Stimulated activated CD4-positive, alpha-beta T cell treated with anti-CD3 and anti-CD28 coated beads, Interleukin-1b, Interleukin-23, amount 100 ng/mL, for 24 hours (primary cell): ENCODE data around the gene LAMA2.

Source experiments
- DNase-seq, 4 experiments: peaks; one replicate each; pipeline ENCODE4 v3.0.0-alpha.2; 2020; ENCODE audit warnings: low read depth in 4 of 4, low spot score in 1 of 4

LAMA2 gene

DNA sequence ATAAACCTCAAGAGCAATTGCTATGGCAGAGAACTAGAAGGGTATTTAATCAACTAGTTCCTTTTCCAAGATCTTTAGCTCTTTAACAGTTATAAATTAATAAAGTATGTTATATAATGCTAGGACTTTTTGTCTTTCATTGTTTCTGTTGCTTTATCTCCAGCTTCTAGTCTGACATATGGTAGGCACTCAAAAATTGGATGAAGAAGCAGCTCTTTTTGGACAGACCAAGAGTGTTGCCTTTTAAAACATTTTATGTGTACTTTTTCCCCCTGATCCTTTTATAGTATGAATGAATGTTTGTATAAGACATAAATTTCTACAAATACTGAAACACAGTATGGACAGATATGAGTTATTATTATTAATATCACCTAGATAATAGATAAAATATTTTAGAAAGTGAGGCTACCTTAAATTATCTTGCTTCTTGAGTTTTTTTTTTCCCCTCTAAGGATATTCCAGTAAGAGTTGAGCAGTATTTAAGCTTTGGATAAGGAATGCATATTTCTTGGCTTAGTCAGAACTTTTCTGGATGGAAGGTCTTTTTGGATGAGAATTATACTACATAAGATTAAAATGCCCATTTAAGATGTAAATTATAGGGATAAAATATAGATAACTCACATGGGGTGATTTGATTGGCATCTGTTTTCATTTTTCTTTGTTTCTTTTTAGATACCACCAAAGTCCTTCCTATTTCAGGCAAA is 16.6 kb downstream of the LAMA2 start:
- no peak for DNase-seq

DNA sequence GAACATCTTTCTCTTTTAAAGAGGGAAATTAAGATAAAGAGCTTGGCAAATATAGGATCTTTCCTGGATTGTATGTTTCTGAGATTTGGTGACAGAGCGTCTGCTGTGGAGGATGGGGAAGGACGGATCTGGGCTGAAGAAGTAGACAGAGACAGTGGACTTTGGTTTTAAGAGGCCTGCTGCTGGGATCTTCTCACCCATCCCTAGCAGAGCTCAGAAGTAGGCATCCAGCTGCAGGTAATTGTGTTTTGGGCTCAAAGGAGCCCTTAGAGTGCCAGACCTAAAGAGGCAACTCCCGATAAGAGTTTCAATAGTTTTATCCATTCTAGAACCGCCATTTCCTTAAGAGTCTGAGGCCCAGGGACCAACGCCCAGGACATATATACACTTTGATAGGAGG is 20.8 kb downstream of the LAMA2 start:
- DNase-seq, result no peak

DNA sequence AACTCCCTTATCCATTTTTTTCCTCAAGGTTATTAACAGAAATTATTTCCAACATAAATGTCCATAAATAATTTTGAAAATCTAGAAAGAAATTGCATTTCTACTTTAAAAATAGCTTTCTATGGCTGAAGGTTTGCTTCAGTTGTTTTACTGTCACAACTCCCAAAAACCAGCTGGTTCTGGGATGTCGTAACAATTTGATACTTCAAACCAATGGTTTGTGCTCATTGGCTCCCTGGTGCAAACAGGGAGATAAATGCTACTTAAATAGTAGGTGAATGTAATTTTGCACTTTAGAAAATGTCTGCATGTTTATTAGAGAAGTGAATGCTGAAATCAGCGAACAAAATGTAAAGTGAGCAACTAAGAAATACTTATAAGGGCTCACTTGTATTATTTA is 31.1 kb downstream of the LAMA2 start:
- DNase-seq, result no peak

DNA sequence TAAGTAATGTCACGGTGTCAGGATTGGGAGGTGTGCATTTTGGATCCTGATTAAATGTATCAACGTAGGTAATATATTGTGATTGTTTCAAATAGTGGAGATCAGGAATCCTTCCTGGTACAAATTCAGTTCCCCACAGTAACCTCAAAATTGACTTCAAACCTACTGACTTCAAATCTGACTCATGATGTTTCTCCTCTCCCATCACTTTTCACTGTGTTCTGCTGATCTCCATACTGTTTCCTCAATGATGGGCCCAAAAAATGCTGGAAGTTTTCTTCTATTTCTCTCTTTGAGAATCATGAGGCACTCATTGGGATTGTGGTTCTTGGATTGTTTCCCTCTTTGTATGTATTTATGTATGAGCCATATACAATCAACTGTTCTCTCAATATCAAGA is 35.9 kb downstream of the LAMA2 start:
- no peak for DNase-seq

DNA sequence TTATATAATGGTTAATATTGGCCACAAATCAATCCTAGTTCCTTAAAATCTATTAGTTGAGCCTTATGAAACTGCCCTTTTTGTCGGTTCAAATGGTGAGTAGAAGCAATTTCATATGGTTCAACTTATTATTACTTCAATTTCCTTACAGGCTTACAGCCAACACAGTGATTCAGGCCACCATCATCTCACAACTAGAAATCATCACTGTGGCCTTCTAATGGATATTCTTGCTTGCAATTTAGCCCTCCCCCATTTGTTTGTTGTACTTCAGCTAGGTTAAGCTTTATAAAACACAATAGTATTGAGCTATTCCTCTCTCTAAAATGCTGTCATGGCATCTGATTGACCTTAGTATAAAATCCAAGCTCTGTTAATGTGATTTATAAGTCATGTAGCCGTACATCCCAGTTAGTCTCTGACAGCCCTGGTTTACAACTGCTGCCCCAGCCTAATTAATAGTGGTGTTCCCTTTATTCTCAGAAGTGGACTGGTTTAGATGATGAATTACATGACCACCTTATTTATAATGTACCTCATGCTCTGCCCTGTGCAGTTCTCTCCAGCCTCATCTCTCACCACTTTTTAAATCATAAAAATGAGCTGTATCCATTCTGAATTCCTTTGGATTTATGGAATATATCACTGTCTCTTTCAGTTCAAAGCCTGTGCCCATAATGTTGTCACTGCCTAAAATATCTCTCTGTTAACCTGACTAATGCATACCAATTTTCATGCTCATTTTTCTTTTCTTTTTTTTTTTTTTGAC is 36.7 kb downstream of the LAMA2 start:
- DNase-seq, result no peak

DNA sequence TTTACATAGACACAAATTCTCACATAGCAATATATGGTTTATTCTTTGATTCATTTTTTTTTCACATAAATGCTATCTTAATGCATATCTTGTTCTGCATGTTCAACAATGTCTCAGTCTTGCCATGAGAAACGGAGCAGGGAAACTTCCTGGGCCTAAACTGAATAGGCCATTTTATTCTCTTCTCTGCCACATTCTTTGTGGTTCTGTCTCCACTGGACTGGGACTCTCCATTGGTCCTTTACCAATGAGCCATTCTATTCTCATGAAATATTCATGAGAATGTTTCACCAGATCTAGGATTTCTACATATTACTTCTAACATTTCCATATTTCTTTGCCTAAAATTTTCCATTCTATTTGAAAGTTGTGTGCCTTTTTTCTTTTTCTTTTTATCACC is 42.8 kb downstream of the LAMA2 start:
- DNase-seq, result no peak

DNA sequence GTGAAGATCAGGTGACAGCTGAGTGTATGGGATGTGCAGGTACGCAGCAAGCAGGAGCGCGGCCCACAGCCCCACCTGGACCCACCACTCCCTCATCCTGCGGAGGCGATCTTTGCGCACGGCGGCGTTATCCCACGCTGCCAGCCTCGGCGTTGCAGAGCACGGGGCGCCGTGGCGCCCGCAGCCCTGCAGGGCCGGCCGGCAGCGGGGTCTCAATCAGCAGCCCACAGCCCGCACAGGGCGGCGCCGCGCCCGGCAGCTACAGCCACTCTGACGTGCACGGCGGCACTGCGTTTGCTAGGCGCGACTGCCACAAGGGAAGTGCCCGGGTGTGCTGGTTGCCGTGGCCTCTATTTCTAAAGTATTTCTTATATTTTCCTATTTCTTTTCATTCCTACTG is 46.9 kb downstream of the LAMA2 start:
- no peak for DNase-seq

DNA sequence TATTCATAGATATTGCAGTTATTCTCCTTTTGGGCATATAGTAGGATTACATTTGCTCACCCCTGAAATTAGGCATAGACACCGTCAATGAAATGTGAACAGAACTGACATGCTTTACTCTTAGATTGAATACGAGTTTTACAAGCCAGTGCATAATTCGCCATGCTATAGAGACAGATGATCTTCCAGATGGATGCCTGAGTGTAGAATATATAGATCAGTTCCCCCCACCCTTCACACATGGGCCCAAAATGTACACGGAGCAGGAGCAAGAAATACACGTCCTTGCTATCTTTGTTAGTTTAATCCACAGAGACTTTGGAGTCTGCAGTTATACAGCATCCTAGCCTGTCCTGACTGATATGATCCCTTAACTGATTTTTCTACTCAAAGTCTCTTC is 47.4 kb downstream of the LAMA2 start:
- DNase-seq, result no peak

DNA sequence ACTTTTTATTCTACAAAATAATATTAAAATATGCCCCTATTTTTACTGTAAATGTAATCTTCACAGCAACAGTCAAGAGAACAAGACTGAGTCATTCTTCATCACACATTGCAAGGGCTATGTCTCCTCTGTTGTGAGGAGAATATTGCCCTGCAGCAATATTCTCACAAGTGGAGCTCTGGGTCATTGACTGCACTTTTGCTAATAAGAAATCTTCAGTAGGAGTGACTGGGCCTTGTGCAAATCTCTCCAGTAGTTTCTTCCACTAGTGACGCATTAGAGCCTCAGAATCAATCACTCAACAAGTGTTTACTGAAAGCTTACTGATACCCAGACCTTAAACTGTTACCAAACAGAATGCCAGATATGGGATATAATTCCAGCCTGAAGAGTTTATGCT is 49.1 kb downstream of the LAMA2 start:
- no peak for DNase-seq

DNA sequence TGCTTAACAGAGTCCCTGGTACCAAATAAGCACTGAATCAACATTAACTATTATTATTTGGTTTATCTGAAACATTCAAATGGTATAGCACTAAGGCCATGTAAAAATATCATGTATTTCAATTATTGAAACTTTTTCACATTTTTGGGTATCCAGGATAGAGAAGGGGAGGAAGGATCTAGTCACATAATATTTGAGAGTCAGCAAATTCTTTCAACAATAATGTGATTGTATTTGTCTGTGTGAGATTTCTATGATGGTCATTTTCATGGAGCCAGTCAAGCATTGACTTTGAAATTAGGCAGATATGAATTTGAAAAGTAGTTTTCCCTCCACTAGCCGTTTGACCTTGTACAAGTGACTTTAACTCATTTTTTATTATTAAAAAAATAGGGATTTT is 67.9 kb downstream of the LAMA2 start:
- DNase-seq, result no peak

DNA sequence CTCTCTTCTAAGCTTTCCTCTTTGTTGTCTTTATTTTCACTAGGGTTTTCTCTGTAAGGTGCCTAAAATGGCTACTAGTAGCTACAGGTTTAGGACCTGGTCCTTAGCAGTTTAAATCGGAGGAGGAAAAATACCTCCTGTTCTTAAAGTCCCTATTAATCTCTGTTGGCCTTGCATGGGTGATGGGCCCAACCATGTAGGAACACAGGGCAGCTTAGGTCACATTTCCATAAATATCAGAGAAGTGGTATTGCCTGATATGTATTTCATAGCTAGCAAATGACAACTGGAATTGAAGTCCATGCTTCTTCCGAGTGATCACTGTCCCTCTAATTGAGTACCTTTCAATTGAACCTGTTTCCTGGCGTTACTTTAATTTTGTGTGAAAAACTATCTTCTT is 70.0 kb downstream of the LAMA2 start:
- no peak for DNase-seq

DNA sequence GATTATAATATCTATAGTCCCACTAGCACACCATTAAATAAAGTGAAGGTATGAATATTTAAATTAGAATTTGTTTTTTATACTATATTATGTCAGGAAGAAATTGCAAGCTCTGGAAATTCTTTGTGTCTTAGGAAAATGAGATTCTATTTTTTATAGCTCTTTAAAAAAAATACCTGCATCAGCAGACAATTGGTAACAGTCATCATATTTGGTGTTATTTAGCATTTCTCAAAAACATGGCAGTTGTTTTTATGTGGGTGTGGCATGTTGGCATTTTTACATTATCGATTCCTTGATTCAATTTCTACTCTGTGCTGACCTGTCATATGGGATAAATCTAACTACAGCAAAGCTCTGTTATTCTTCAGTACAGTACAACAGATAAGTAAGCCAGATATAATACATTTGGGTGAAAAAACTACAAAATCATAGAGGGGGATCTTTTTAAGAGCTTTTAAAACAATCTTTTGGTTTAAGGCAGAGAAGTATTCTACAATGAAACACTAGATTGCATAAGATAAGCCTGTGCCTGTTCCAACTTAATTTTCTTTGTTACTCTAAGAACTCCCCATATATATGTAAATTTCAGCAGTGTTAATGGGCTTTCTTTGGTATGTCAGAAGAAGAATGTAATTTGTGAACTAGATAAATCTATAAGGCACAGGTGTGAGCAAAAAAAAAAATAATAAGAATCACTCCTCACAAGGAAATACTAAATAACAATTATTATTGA is 71.5 kb downstream of the LAMA2 start:
- DNase-seq, result no peak

DNA sequence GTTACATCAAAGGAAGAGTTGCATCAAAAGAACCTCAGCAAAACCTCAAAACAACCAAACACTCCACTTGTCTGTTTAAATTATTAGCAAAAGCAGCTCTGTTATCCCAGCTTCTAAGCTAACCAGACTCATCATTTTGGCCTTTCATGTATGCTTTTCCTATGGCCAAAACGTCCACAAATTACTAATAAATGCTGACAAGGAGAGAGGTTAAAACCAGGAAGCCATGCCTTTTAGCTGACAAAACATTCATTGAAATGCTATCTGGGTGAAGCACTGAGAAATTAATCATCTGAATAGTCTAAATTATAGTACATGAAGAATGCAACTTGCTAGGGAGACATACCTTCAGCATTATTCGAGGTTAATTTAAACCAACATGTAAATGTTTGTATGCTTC is 80.6 kb downstream of the LAMA2 start:
- DNase-seq, result no peak

DNA sequence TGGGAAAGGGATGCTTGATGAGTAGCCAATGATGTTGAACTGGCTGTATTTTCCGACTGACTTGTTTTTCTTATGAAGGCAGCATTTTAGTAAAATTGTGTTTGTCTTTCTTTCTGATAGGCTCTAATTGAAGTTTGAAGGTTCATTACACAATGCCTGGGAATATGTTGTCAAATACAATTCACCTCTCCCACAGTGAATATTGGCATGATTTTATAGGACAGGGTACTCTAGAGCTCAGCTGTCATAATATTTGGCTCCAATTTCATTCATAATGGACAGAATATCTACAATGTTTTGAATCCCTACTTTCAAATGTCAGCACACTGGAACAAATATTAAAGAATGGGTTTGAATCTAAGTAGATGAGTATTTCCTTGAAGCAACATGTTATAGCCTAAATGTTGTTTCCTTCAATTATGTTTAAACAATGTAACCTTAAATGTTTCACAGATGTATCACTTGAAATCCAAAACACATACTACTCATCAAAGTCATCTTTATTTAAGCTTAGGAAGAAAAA is 81.4 kb downstream of the LAMA2 start:
- no peak for DNase-seq

DNA sequence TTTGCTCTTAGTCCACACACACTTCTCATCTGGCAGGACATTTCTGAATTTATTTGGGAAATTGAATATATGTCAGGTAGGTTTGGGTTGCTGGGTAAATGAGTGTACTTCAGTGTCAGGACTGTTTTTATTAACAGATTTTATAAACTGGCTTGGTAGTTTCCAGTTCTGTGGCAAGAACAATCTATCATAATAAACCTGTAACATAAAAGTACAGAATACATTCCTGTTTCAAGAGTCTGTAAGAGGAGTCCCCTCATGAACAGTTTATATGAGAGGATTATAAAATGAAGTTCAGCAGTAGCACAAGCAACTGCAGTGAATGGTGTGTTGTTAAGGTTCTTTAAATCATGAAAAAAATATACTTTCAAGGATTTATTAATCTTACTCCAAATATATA is 81.8 kb downstream of the LAMA2 start:
- DNase-seq, result no peak

DNA sequence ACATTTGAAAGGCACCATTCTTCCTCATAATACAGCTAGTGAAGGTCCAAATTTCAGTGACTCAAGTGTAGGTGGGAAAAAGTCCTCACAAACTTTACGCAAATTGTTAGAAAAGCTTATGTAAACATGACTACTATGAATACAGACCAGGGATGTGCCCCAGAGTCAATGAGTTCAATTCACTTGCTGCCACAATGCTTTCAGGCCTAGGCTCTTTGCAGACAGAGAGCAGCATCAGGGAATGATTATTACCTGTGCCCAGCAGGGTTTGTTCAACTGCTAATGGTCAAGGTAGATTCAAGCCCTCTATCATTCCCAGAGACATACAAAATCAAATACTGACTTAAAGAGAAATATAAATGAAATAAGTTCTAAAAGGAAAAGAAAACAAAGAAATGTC is 84.0 kb downstream of the LAMA2 start:
- no peak for DNase-seq

DNA sequence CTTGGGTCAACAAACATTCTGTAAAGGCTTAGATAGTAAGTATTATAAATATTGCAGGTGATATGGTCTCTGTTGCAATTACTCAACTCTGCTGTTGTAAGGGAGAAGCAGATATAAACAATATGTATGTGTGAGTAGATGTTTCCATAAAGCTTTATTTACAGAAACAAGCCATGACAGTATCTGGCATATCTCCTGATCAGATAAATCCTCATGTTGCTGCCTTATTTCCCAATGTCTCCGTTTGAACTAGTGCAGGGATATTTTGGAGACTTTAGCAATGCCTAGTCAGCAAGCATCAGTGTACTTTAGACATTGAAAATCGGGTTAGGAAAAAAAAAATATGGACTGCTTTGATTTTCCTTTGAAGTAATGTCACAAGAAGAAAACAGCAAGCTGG is 96.1 kb downstream of the LAMA2 start:
- no peak for DNase-seq

DNA sequence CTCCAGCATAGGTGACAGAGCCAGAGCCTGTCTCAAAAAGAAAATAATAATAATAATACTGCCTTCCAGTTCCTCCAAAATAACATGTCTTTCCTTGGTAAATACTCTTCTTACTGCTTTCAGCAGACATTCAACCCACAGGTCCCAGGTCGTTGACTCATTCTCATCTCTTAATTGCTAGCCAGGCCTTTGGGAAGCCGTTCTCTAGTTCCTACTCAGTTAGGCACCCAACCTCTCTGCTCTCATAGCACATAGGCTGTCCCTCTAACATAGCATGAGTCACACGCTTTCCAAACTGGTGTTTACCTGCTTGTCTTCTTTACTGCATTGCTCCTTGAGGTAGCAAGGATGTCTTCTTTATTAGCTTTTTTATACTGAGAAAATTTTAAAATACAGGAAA is 98.8 kb downstream of the LAMA2 start:
- no peak for DNase-seq

DNA sequence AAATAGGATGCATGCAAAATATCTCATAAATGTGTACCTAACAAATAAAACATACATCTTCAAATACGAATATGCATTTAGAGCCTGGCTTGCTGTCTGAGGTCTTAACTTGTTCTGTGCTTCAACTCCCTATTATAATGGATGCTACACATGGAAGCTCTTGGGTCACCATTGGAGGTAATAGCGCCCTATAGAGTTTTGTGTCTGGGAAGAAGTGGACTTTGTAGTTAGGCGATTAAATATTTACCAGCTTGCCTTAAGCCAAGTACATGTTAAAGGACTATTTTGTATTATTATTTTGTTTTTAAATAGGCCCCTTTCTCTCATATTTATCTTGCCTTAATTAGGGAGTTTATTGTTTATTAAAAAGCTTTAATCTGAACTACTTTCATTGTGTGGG is 107.4 kb downstream of the LAMA2 start:
- no peak for DNase-seq

DNA sequence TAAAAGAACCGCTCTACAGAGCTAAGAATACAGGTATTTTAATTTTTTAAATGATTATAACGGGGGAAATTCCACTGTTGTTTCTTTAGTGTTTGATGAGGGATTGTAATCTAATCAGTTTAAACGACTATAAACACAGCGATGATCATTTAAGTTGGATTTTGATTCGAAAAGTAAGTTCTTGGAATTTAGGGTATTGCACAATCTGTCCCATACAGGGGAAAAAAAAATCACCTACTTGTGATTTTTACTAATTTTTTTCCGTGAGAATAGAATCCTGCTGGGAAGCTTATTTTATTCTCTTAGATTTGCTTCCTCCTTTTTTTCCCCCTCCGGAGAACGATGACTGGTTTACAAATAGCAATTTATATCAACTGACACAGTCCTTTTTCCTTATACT is 108.0 kb downstream of the LAMA2 start:
- no peak for DNase-seq

DNA sequence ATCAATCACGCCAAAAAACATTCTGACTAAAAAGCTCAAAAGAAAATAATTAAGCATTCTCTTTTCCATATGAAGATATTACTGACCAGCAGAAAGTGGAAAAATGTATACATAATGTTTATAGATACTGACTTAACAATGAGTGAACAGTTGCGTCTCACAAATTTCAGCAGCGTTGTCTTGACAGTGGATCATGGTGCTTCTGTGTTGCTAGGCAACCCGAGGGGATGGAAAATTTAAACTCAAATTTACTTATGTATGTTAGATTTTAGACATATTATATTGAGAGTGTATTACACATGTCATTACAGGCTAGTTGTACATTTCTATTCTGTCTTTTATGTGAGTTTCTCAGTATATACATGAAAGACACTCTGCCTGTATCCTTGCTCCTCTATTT is 110.2 kb downstream of the LAMA2 start:
- no peak for DNase-seq

DNA sequence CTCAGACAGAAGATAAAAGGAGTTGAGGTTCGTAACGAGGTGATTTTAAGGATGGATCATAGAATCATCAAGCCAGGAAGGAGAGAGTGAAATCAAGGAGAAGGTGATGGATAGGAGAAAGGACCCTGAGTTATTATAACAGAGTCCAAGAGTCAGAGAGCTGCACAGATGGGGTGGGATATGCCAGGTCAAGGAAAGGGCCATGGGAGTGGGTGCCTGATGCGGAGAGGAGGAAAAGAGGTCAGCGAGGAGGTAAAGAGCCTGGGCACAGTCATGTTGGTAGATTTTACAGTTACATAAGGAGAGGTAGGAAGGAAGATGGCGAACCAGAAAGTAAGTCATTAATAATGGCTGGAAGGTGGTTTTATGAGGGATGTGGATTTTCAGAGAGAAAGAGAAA is 114.9 kb downstream of the LAMA2 start:
- no peak for DNase-seq
